ENCODE results near the gene ARVCF.

Gene ARVCF

GRCh38 chr22:20054034-20054427 lies 37.4 kb upstream of the ARVCF start:
- no peak for DNase-seq (ENCODE audit: low spot score)

GRCh38 chr22:20053407-20054033 lies 36.9 kb upstream of the ARVCF start:
- no peak for DNase-seq (ENCODE audit: low spot score)

GRCh38 chr22:20052309-20053259 lies 36.0 kb upstream of the ARVCF start:
- DNase-seq (ENCODE audit: low spot score) = no peak

- DNase-seq (ENCODE audit: low spot score) = no peak
Measured at GRCh38 chr22:20051927-20052308, 35.3 kb upstream of the ARVCF start.

GRCh38 chr22:20046730-20047129 lies 30.1 kb upstream of the ARVCF start:
- DNase-seq (ENCODE audit: low spot score) = no peak

- DNase-seq (ENCODE audit: low spot score) = no peak
Measured at GRCh38 chr22:20044495-20045151, 28.0 kb upstream of the ARVCF start.

- no peak for DNase-seq (ENCODE audit: low spot score)
Measured at GRCh38 chr22:20043997-20044342, 27.3 kb upstream of the ARVCF start.

- no peak for DNase-seq (ENCODE audit: low spot score)
Measured at GRCh38 chr22:20043057-20043996, 26.7 kb upstream of the ARVCF start.

- DNase-seq (ENCODE audit: low spot score) = no peak
Measured at GRCh38 chr22:20040327-20041200, 23.9 kb upstream of the ARVCF start.

- DNase-seq (ENCODE audit: low spot score) = no peak
Measured at GRCh38 chr22:20039683-20040325, 23.2 kb upstream of the ARVCF start.

GRCh38 chr22:20038574-20038973 lies 22.0 kb upstream of the ARVCF start:
- no peak for DNase-seq (ENCODE audit: low spot score)

GRCh38 chr22:20037419-20037818 lies 20.8 kb upstream of the ARVCF start:
- no peak for DNase-seq (ENCODE audit: low spot score)

GRCh38 chr22:20036535-20037392 lies 20.1 kb upstream of the ARVCF start:
- DNase-seq (ENCODE audit: low spot score) = no peak

- no peak for DNase-seq (ENCODE audit: low spot score)
Measured at GRCh38 chr22:20036084-20036482, 19.5 kb upstream of the ARVCF start.

- DNase-seq (ENCODE audit: low spot score) = no peak
Measured at GRCh38 chr22:20035375-20036083, 18.9 kb upstream of the ARVCF start.

- DNase-seq (ENCODE audit: low spot score) = no peak
Measured at GRCh38 chr22:20034143-20034542, 17.5 kb upstream of the ARVCF start.

GRCh38 chr22:20033045-20033706 lies 16.6 kb upstream of the ARVCF start:
- DNase-seq (ENCODE audit: low spot score) = no peak

GRCh38 chr22:20032407-20032991 lies 15.9 kb upstream of the ARVCF start:
- no peak for DNase-seq (ENCODE audit: low spot score)

All from CD4-positive, alpha-beta T cell treated with Interleukin-6 at 100 ng/mL for 8 hours (primary cell).